Testis (tissue), 3 donors: Measurements from ENCODE around the gene CMPK1. TPM values are rescaled to one million over a fixed set of nuclear protein-coding genes. Genes with fewer than 3 reads are reported as not detected.

ENCODE experiments used
- DNase-seq: peaks from one replicate; pipeline ENCODE4 v3.0.0-alpha.2; 2019
- H3K27ac ChIP-seq, 2 donors: fragments of 200-600 bp; sonication (generic); one replicate each; pipeline ENCODE4 v1.5.1; 2019
- H3K27me3 ChIP-seq: fragments of 200-600 bp; sonication (generic); one replicate; pipeline ENCODE4 v1.5.1; 2019
- H3K36me3 ChIP-seq: fragments of 200-600 bp; sonication (generic); one replicate; pipeline ENCODE4 v1.5.1; 2017; ENCODE audit warnings: low read depth; ENCODE audit errors: missing control alignments
- H3K4me1 ChIP-seq: fragments of 200-600 bp; sonication (generic); one replicate; pipeline ENCODE4 v1.5.1; 2019
- H3K4me3 ChIP-seq, 2 donors: fragments of 200-600 bp; sonication (generic); one replicate each; pipeline ENCODE4 v1.5.1; 2017 to 2019
- H3K9me3 ChIP-seq: fragments of 200-600 bp; sonication (generic); one replicate; pipeline ENCODE4 v1.5.1; 2017
- CTCF ChIP-seq, 3 experiments: fragments of 450-650 bp in 2 of 3; fragments of 200-600 bp in 1 of 3; sonication (generic) in 1 of 3; IDR thresholded peaks; one replicate each; pipeline ENCODE4 v1.5.1; 2016 to 2019; ENCODE audit warnings: antibody characterized with exemption in 3 of 3, mild to moderate bottlenecking in 2 of 3, moderate library complexity in 1 of 3
- POLR2A ChIP-seq: fragments of 450-650 bp; IDR thresholded peaks from one replicate; pipeline ENCODE4 v1.6.1; 2017; ENCODE audit warnings: antibody characterized with exemption, mild to moderate bottlenecking, moderate library complexity
- WGBS, 2 donors: methylation state at CpG; one replicate each; pipeline ENCODE4 v1.1.5; 2018; 5-methylcytosine and 5-hydroxymethylcytosine counted together
- intact Hi-C: fragments of 100-400 bp; cut with DNase I; formaldehyde crosslinking; loops from one replicate; pipeline ENCODE4 v1.15.1; 2023; ENCODE audit warnings: low total_unique reads
- polyA plus RNA-seq: library from polyadenylated mRNA; stranded (reverse); fragments of 350-450 nt; fragmentation: Illumina TruSeq; extraction: RNeasy Lipid Tissue Mini Kit (QIAGEN cat#74804); gene quantifications from one replicate; pipeline ENCODE4 v1.2.3, GENCODE V29; 2014; ENCODE audit warnings: low read depth, low replicate concordance; ENCODE audit not compliant: insufficient read depth
- total RNA-seq, 2 donors: library from RNA; depleted of rRNA; stranded (reverse); fragments of >200 nt; gene quantifications; one replicate each; pipeline ENCODE4 v1.2.3, GENCODE V29; 2016

Gene CMPK1
- total and polyA plus RNA-seq, 3 donors from 2014 or later: 35.1 to 37.0 (median 36.1) TPM

DNA sequence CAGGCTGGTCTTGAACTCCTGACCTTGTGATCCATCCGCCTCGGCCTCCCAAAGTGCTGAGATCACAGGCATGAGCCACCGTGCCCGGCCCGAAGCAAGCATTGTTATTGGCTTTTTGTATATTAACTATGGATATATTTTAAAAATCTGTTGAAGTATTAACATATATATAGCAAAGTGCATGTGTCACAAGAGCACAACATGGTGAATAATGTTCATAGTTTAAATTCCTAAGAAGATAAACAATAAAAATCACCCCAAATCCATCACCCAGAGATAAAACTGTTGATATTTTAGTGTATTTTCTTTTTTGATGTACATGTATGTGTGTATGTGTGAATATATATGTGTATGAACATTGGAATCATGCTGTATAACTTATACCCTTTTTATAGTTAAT is 73.4 kb downstream of the CMPK1 start:
- Histone ChIP-seq H3K9me3 (no peaks in the 10 kb centered on the region), H3K27ac (no peak overlapping the region), H3K27me3 (no peaks in the 10 kb centered on the region), H3K36me3 (no peaks in the 10 kb centered on the region), H3K4me3 (no peak overlapping the region), H3K4me1 (no peaks in the 10 kb centered on the region)
- DNase-seq: no peak
- 95 to 96% methylated on average over 5 of the region's 5 CpGs for WGBS, 2 donors
- intact Hi-C loops: no loop called here
- TF ChIP-seq POLR2A: no peak
- no peak for TF ChIP-seq CTCF (IDR thresholded peaks at IDR 0.05)

DNA sequence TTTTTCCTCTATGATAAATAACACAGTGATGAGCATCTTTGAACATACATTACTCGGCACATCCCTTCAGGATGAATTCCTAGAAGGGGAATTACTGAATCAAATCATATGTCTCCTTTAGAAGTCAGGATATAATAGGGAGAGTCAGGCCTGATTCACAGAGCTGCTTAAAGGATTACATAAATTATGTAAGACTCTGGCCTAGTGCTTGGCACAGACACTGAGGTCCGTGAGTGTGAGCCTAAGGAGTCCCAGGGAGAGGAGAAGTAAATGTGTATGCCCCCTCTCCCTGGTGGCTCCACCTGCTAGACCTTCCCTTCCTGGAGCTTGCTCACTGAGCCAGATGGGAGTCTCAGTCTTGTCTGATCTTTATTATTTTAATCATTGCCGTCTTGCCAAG is 73.9 kb downstream of the CMPK1 start:
- no peak overlapping the region for H3K4me3 ChIP-seq
- no peaks in the 10 kb centered on the region for H3K27me3 ChIP-seq
- H3K4me1 ChIP-seq: no peaks in the 10 kb centered on the region
- no peak for DNase-seq
- TF ChIP-seq POLR2A: no peak
- no peak for TF ChIP-seq CTCF (IDR thresholded peaks at IDR 0.05)
- H3K27ac ChIP-seq: no peak overlapping the region
- H3K36me3 ChIP-seq: no peaks in the 10 kb centered on the region
- intact Hi-C loops: no loop called here
- H3K9me3 ChIP-seq: no peaks in the 10 kb centered on the region
- 84 to 90% methylated on average over 3 of the region's 3 CpGs for WGBS, 2 donors

GRCh38 chr1:47409311-47410067 is 75.9 kb downstream of the CMPK1 start:
- no peaks in the 10 kb centered on the region for H3K36me3 ChIP-seq
- H3K4me3 ChIP-seq: no peak overlapping the region
- H3K27ac ChIP-seq: no peak overlapping the region
- no peak for DNase-seq
- TF ChIP-seq POLR2A: no peak
- TF ChIP-seq CTCF (IDR thresholded peaks at IDR 0.05): no peak
- H3K4me1 ChIP-seq: no peaks in the 10 kb centered on the region
- WGBS, 2 donors: 75 to 85% methylated on average over 10 to 12 of the region's 12 CpGs
- intact Hi-C loops: loop anchor here (10.0 kb wide), 1 partner anchor 225 kb away; no protein-coding TSS in a partner anchor
- no peaks in the 10 kb centered on the region for H3K27me3 ChIP-seq
- H3K9me3 ChIP-seq: no peaks in the 10 kb centered on the region

GRCh38 chr1:47410068-47410455 is 76.5 kb downstream of the CMPK1 start:
- intact Hi-C loops: loop anchor here (10.0 kb wide), 1 partner anchor 225 kb away; no protein-coding TSS in a partner anchor
- Histone ChIP-seq H3K36me3 (no peaks in the 10 kb centered on the region), H3K9me3 (no peaks in the 10 kb centered on the region), H3K4me1 (no peaks in the 10 kb centered on the region), H3K27ac (no peak overlapping the region), H3K4me3 (no peak overlapping the region), H3K27me3 (no peaks in the 10 kb centered on the region)
- no peak for DNase-seq
- WGBS, 2 donors: 75 to 77% methylated on average over 3 of the region's 3 CpGs
- no peak for TF ChIP-seq POLR2A

- H3K27me3 ChIP-seq: no peaks in the 10 kb centered on the region
- H3K27ac ChIP-seq: no peak overlapping the region
- 73 to 100% methylated on average over 1 to 2 of the region's 2 CpGs for WGBS, 2 donors
- H3K9me3 ChIP-seq: no peaks in the 10 kb centered on the region
- DNase-seq: no peak
- H3K36me3 ChIP-seq: no peaks in the 10 kb centered on the region
- no peaks in the 10 kb centered on the region for H3K4me1 ChIP-seq
- TF ChIP-seq POLR2A: no peak
- TF ChIP-seq CTCF (IDR thresholded peaks at IDR 0.05): no peak
- intact Hi-C loops: loop anchor here (10.0 kb wide), 1 partner anchor 227 kb away; no protein-coding TSS in a partner anchor
- H3K4me3 ChIP-seq: no peak overlapping the region
Observed at GRCh38 chr1:47411436-47411835, 77.8 kb downstream of the CMPK1 start.
